ENCODE results near the gene PACS1. TPM values are rescaled to one million over a fixed set of nuclear protein-coding genes. Genes with fewer than 3 reads are reported as not detected.
"Not testable (repeated sequence)": the region's sequence is repeated elsewhere in the genome, so short reads cannot be mapped to it uniquely, and the experiment has no call there.

PACS1 gene
- total RNA-seq, 2 experiments from 2014 or later = 76.3 to 78.3 TPM

DNA sequence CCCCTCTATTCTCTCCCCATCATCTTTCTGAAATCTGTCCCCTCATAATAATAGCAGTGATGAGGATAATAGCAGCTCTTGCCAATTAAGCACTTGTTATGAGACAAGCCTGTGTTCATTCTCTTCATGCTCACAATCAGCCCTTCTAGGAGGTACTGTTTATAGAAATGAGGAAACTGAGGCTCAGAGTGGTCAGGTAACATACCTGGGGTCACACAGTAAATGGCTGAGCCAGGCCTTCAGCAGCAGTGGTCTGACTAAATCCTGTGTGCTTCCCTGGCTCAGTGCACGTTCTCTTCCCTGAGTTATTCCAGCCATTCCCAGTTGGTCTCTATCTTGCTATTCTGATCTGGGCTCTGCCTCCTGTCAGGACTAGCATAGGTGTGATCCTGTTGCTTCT lies 204.1 kb downstream of the PACS1 start:
- TF ChIP-seq CTCF (IDR thresholded peaks at IDR 0.05) = no peak
- CTCF ChIA-PET = interaction anchor here (7.6 kb wide), 1 partner anchor 7 kb away, joined by 37 read pairs; no protein-coding TSS in a partner anchor
- DNase-seq (no peak), ATAC-seq (no peak)
- Mint-ChIP-seq H3K9me3 (no peaks in the 10 kb centered on the region), H3K4me3 (no peak overlapping the region), H3K27ac (no peak overlapping the region), H3K36me3 (ENCODE audit: low read depth) (peaks cover 45% of the 10 kb centered on the region), H3K4me1 (ENCODE audit: low read depth) (peaks cover 28% of the 10 kb centered on the region), H3K27me3 (no peaks in the 10 kb centered on the region)
- POLR2A ChIA-PET = interaction anchor here (1.1 to 1.4 kb wide), 2 partner anchors 11 to 92 kb away, joined by 3 read pairs; no protein-coding TSS in a partner anchor
- intact Hi-C loops (cut with micrococcal nuclease) = no loop called here

- no peak for DNase-seq
- Mint-ChIP-seq H3K9me3 (no peaks in the 10 kb centered on the region), H3K4me1 (ENCODE audit: low read depth) (peaks cover 23% of the 10 kb centered on the region), H3K4me3 (no peak overlapping the region), H3K36me3 (ENCODE audit: low read depth) (peaks cover 41% of the 10 kb centered on the region), H3K27ac (no peak overlapping the region), H3K27me3 (peaks cover 1% of the 10 kb centered on the region)
- POLR2A ChIA-PET = no interaction called here
- CTCF ChIA-PET = interaction anchor here (1.2 kb wide), 1 partner anchor 10 kb away, joined by 3 read pairs; no protein-coding TSS in a partner anchor
- intact Hi-C loops (cut with micrococcal nuclease) = no loop called here
- TF ChIP-seq CTCF (IDR thresholded peaks at IDR 0.05) = no peak
- ATAC-seq = no peak
These were observed 205.3 kb downstream of the PACS1 start for GRCh38 chr11:66275396-66275795.

GRCh38 chr11:66275984-66276612 lies 206.0 kb downstream of the PACS1 start:
- Mint-ChIP-seq H3K4me3 (no peak overlapping the region), H3K36me3 (ENCODE audit: low read depth) (peaks cover 36% of the 10 kb centered on the region), H3K4me1 (ENCODE audit: low read depth) (peaks cover 18% of the 10 kb centered on the region), H3K9me3 (no peaks in the 10 kb centered on the region), H3K27me3 (peaks cover 1% of the 10 kb centered on the region), H3K27ac (no peak overlapping the region)
- CTCF ChIA-PET = interaction anchor here (1.2 kb wide), 1 partner anchor 9 kb away, joined by 3 read pairs; no protein-coding TSS in a partner anchor
- DNase-seq = no peak
- intact Hi-C loops (cut with micrococcal nuclease) = no loop called here
- no peak for ATAC-seq
- no peak for TF ChIP-seq CTCF (IDR thresholded peaks at IDR 0.05)
- POLR2A ChIA-PET = no interaction called here

DNA sequence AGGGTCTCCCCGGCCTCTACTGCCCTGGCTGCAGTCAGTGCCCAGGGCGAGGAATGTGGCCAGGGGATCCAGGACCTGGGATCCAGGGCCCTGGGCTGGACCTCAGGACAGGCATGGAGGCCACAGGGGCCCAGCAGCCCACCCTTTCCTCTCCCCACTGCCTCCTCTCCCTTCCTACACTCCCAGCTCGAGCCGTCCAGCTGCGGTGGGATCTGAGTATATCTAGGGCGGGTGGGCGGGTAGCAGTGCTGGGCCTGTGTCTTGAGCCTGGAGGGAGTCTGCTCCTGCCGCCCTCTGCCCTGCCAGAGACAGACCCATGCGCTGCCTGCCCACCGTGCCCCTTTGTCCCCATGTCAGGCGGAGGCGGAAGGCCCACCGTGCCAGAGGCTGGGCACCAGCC lies 206.5 kb downstream of the PACS1 start:
- H3K27ac Mint-ChIP-seq; DNase-seq; H3K9me3 Mint-ChIP-seq; ATAC-seq; CTCF ChIA-PET; H3K27me3 Mint-ChIP-seq; intact Hi-C loops (cut with micrococcal nuclease): not testable (repeated sequence)
- POLR2A ChIA-PET = interaction anchor here (1.0 to 7.8 kb wide), 3 partner anchors 6 to 18 kb away, joined by 3 to 76 read pairs (median 5); partner anchors contain the start of gene RAB1B
- Mint-ChIP-seq H3K4me3 (peak overlapping the region; percentile 2), H3K36me3 (ENCODE audit: low read depth) (peaks cover 36% of the 10 kb centered on the region), H3K4me1 (ENCODE audit: low read depth) (peaks cover 17% of the 10 kb centered on the region)

DNA sequence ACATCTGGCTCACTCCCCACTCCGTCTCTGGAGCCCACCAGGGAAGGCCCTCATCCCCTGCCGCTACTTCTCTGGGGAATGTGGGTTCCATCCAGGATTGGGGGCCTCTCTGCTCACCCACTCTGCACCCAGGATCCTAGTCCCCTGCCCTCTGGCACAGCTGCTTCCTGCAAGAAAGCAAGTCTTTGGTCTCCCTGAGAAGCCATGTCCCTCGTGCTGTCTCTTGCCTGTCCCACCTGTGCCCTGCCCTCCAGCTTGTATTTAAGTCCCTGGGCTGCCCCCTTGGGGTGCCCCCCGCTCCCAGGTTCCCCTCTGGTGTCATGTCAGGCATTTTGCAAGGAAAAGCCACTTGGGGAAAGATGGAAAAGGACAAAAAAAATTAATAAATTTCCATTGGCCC lies 207.0 kb downstream of the PACS1 start:
- POLR2A ChIA-PET = interaction anchor here (1.0 to 7.8 kb wide), 3 partner anchors 7 to 18 kb away, joined by 3 to 76 read pairs (median 5); partner anchors contain the start of gene RAB1B
- ATAC-seq; intact Hi-C loops (cut with micrococcal nuclease); H3K27ac Mint-ChIP-seq; H3K9me3 Mint-ChIP-seq; CTCF ChIA-PET; H3K27me3 Mint-ChIP-seq; DNase-seq: not testable (repeated sequence)
- Mint-ChIP-seq H3K36me3 (ENCODE audit: low read depth) (peaks cover 31% of the 10 kb centered on the region), H3K4me1 (ENCODE audit: low read depth) (peaks cover 14% of the 10 kb centered on the region), H3K4me3 (peak overlapping the region; percentile 2)

Data from activated CD8-positive, alpha-beta T cell treated with anti-CD3 and anti-CD28 coated beads for 36 hours (primary cell).